ENCODE measurements around the gene LYZL1.
"Not testable (repeated sequence)": the region's sequence is repeated elsewhere in the genome, so short reads cannot be mapped to it uniquely, and the experiment has no call there.

Gene LYZL1

DNA sequence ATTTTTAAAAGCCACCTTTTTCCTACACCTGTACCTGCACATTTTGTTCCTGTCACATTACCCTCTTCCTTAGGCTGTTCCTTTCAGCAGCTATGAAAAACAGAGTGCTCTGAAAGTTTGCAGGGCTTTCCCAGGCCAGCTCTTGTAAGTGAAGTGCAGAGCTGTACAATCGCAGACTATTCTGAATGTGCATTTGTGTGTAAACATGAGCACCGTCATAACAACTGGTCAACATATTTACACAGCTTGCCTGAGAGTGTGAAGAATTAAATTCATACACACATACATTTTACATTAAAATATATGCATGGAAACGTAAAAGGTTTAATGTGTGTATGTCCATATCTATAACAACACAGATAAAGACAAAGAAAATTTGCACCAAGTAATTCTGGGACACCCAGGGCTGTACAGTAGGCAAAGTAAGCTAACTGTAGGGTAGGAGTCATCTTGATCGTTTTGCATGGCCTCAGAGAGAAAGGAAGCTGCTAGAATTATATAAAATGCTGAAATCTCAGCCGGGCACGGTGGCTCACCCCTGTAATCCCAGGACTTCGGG lies 23.6 kb upstream of the LYZL1 start:
- DNase-seq, result no peak

DNA sequence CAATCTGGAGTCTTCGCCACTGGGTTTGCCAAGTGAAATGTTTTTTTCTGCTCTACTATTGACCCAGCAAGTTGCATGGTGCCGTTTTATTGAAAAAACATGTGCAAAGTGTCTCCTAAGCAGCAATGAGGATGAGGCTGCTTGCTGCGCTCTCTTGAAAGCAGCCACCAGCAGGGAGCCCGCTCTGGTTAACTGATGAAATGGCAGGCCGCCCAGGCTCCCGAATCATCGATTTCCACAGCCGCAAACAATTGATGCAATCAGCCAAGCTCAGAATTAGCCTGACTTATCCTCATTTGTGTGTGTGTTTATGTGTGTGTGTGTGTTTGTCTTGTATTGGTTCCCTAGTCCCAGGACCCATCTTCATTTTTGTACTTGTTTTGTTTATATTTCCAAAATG lies 22.2 kb upstream of the LYZL1 start:
- DNase-seq, result no peak

- DNase-seq, result no peak
Observed at GRCh38 chr10:29268011-29268410, 20.9 kb upstream of the LYZL1 start.

DNA sequence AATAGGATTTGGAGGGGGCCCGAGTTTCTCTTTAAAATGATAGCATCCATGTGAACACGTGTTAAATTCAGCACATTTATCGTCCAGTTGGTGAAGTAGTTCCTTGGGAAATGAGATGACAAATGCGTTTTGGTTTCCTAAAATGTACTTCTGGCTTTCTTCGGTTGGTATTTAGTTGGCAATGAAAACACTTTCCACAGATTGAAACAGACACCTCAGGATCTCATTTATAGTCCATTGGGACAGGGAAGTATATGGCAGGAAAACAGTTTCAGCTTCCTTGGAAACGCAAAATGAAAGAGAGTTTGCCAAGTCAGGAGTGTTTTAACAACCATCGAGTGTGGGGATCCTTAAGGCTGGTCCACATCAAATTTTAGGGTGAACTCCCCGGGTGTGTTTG lies 19.4 kb upstream of the LYZL1 start:
- no peak for DNase-seq

DNA sequence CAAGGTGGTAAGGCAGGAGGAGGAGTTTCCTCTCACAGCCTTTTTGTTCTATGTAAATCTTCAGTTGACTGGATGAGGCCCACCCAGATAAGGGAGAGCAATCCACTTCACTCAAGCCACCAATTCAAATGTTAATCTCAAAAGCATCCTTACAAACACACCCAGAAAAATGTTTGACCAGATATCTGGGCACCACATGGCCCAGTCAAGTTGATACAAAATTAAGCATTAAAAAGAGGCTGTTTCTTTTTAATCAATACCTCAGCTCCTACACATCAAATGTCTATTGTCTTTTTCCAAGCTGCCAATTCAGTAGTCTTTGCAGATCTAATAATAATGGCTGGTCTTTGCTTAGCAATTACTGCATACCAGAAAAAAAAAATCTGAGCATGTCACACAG lies 18.0 kb upstream of the LYZL1 start:
- DNase-seq, result no peak

DNA sequence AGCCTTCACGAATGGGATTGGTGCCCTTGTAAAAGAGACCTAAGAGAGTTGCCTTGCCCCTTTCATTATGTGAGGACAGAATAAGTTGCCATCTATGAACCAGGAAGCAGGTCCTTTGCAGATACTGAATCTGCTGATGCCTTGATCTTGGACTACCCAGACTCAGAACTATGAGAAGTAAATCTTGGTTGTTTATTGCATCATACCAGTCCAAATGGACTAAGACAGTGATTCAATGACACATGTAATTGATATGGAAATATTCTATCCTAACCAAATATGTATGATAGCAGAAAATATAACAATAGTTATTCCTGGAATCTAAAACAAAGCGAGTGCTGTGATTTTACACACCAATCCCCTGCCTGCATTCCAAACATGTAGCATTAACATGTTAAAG lies 17.0 kb upstream of the LYZL1 start:
- no peak for DNase-seq

DNA sequence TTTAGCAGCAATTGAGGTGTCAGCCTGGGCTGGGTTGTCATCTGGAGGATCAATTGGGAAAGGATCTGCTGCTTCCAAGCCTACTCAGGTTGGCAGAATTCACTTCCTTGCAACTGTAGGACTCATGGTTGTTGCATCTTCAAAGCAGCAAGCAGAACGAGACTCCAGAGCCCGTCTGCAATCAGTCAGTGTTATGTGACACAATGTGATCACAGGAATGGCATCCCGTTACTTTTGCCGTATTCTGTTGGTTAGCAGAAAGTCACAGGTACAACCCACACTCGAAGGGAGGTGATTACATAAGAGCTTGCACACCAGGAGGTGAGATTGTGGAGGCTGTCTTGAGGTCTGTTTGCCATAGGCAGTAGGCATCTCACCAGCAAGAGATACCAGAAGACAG lies 15.4 kb upstream of the LYZL1 start:
- DNase-seq, result no peak

DNA sequence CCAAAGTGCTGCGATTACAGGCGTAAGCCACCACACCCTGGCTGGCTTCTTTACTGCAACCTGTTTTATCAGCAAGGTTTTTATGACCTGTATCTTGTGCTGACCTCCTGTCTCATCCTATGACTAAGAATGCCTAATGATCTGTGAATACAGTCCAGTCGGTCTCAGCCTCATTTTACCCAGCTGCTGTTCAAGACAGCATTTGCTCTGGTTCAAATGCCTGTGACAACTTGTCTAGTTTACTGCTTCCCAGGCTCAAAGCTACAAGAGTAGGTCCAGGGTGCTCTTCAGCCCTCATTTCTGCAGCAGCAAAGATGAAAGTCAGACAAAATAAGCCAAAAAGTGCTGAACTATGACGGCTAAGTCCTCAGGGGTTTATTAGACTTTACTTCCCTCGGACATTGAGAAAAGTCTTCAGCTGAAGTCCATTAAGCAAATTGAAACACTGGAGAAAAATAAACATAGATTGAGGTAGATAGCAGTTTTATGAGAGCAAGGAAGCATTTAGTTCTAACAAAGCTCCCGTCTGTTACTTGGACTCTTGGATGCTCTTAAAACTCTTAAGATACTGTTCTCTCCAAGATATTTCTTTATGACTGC lies 12.5 kb upstream of the LYZL1 start:
- DNase-seq, result no peak

GRCh38 chr10:29277296-29277695 lies 11.6 kb upstream of the LYZL1 start:
- DNase-seq, result no peak

DNA sequence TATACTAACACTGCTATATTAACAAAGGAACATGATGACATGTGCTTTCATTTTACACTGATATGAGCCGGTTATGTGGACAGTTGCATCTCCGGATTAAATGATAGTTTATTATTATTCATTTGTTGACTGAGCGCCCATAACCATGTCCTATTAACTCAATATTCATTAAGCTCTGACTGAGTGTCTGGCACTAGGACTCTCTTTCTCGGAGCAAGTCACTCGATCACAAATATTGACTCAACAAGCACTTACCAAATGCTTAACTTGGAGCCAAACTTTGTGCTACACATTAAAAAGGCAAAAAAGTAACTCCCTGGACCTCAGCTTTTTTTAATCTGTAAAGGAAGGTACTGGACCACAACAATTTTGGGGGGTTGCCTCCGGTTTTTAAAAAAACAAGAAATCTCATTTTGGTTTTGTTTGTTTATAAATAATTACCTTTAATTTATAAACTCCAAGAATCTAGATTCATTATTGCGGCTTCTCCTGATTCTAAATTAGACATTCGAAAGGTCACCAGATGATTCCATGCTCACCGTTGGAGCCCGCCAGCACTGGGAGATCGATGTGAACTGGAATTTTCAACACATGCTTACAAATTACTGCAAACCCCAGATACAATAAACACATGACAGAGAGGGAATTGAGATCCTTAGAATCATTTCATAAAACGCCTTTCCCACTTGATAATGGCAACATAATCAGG lies 8.9 kb upstream of the LYZL1 start:
- no peak for DNase-seq

DNA sequence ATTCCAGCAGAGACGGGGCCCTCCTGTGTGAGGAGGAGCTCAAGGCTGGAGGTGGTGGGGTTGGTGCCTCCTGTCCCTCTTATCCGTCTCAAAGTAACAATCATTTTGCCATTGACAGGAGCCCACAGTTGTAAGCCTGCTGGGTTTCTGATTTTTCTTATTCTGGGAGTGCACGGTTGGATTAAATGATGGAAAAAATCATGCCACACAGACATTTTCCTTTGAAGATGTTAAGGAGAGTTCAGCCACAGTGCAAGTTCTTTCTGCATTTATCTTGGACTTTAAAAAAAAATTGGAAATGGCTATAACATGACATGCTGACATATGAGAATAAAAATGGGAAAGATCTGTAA lies 8.4 kb upstream of the LYZL1 start:
- DNase-seq, result no peak

DNA sequence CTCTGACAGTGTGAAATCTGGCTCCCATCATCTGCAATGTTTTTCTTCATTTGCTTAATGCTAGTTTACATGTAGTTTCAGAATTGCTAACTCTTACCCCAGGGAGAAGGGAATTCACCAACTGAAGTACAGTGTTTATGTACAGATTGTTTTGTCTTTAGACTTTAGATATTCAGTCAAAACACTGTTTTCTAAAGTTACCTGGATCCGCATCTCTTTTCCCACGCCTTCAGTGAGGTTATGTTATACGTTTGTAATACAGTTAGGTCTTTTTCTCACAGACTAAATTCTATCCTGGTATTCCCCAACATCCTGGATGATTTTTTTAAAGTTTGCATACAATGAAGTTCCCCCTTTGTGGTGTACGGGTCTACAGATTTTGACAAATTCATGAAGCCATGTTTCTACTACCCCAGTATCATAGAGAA lies 3.2 kb upstream of the LYZL1 start:
- DNase-seq, result no peak

GRCh38 chr10:29287635-29288034 lies 1.2 kb upstream of the LYZL1 start:
- DNase-seq, result no peak

DNA sequence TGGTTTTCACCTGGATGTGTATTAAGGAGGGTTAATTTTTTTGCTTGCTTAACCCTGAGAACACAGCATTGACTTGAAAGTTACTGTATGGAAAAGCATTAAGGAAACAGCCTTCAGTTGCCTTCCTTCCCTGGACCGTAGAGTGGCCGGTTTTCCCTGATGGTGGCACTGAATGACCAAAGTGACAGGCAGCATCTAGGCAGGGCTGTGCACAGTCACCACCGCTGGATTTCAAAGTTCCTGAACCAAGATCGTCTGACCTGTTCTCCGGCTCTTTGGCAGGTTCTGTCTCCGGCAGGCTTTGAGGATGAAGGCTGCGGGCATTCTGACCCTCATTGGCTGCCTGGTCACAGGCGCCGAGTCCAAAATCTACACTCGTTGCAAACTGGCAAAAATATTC lies 2.7 kb downstream of the LYZL1 start:
- not testable (repeated sequence) for DNase-seq

DNA sequence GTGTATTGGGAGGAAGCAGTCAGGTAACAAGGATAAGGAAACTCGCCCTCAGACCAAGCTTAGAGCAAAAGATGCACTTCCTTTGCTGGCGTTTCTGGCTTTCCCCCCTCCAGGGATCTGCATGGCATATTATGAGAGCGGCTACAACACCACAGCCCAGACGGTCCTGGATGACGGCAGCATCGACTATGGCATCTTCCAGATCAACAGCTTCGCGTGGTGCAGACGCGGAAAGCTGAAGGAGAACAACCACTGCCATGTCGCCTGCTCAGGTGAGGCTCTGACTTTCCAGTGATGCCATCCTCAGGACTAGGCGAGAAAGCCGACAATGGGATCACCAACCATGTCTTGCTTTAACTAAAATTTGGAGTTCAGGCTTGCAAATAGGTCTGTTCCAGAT lies 3.5 kb downstream of the LYZL1 start:
- not testable (repeated sequence) for DNase-seq

GRCh38 chr10:29295813-29296212 lies 6.9 kb downstream of the LYZL1 start:
- DNase-seq, result no peak

GRCh38 chr10:29297678-29298077 lies 8.8 kb downstream of the LYZL1 start:
- DNase-seq, result no peak

GRCh38 chr10:29301359-29301910 lies 12.6 kb downstream of the LYZL1 start:
- no peak for DNase-seq

GRCh38 chr10:29302499-29302898 lies 13.6 kb downstream of the LYZL1 start:
- no peak for DNase-seq

- DNase-seq, result no peak
Observed at GRCh38 chr10:29304264-29304994, 15.6 kb downstream of the LYZL1 start.

DNA sequence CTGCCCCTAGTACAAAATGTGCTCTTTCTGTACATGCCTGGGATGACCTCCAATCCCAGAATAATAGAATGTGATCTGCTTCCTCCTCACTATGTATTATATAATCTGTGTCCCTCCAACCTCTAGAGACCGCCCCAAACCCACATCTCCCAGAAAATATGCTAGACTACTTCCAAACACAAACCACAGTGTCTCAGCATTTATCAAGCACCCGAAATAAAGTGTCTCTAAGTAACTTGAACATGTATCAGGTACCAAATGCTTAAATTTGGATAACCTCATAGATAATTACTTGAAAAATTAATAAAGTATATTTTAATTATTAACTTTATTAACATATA lies 16.1 kb downstream of the LYZL1 start:
- DNase-seq, result no peak

DNA sequence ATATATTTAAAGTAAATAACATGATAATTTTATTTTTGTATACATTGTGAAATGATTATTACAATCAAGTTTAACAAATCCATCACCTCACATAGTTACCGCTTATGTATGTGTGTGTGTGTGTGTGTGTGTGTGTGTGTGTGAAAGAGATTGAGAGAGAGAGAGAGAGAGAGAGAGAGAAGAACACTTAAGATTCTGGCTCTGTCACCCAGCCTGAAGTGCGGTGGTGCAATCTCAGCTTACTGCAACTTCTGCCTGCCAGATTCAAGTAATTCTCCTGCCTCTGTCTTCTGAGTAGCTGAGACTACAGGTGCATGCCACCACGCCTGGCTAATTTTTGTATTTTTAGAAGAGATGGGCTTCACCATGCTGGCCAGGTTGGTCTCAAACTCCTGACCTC lies 17.8 kb downstream of the LYZL1 start:
- no peak for DNase-seq

DNA sequence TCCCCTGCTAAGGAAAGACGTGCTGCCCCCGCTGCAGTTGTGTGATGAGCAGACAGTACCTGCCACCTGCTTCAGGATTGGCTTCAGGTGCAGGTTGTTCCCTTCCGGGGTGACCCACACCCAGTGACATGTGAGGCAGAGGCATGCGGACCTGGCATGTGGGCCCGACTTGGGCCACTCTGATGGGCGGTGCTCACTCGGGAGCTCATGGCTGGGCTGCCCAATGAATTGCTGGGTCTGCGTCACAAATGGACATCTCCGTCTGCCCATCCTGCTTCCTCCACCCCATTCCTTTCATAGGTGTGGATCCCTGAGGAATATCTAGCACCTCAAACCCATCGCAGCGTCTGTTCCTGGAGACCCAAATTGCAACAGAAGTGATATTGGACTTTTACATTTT lies 19.3 kb downstream of the LYZL1 start:
- not testable (repeated sequence) for DNase-seq

DNA sequence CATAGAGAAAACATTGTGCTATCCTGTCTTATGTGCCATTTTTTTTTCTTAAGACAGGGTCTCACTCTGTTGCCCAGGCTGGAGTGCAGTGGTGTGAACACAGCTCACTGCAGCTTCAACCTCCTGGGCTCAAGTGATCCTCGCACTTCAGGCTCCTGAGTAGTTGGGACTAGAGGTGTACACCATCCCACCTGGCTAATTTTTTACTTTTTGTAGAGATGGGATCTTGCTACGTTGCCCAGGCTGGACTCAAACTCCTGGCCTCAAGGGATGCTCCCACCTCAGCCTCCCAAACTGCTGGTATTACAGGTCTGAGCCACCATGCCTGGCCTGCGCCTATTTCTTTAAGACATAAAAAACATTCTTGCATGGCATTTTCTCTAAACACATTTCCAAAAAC lies 20.6 kb downstream of the LYZL1 start:
- DNase-seq, result no peak
